HG03565 (cell line): ENCODE results near the gene CCR2.
"Not testable (repeated sequence)": the region's sequence is repeated elsewhere in the genome, so short reads cannot be mapped to it uniquely, and the experiment has no call there.

ENCODE experiments used
- ATAC-seq: cut with Tn5 transposase; IDR thresholded peaks from one replicate; pipeline ENCODE4 v1.9.1; 2021; ENCODE audit warnings: mild to moderate bottlenecking, moderate library complexity; ENCODE audit not compliant: unreplicated experiment

Gene CCR2

DNA sequence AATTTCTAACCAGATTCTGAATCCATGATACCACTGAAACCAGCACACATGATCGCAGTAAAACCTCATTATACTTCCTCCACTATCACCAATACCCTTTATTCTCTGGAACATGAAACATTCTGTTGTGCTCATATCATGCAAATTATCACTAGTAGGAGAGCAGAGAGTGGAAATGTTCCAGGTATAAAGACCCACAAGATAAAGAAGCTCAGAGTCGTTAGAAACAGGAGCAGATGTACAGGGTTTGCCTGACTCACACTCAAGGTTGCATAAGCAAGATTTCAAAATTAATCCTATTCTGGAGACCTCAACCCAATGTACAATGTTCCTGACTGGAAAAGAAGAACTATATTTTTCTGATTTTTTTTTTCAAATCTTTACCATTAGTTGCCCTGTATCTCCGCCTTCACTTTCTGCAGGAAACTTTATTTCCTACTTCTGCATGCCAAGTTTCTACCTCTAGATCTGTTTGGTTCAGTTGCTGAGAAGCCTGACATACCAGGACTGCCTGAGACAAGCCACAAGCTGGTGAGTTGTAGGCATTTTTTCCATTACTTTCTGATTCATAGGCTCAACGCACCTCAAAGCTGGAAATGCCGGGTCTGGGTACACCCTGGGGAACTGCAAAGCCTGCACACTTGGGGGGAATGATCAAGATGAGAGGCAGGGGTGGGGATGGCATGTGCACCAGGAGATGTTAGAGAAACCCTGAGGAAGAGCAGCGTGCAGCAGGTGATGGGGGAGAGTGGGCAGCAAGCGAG is at the start of gene CCR2:
Gene CCR2, plus strand, starts transcription at position 465 of the 764 bp plus-strand sequence. CDS start 3,417 bp downstream, outside the sequence.
- no peak for ATAC-seq

DNA sequence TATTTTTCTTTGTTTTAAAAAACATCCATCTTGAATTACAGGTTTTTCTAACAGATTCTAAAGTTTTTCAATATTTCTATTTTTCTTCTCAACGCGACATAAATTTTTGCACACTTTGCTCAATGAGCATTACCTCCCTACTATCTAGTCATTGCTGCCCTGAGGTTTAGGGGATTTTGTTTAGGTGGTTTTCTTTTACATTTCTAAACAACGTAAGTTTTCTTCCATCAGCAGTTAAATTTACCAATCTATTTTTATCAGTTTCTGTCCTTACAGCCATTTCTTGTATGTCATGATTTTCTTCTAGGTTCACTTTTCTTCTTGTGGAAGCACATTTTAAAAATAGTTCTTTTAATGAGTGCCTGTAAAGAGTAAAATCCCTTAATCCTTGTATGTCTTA is 49.2 kb upstream of the CCR2 start:
- ATAC-seq: no peak

- ATAC-seq: no peak
Measured at GRCh38 chr3:46312991-46313390, 40.9 kb upstream of the CCR2 start.

- ATAC-seq: no peak
Measured at GRCh38 chr3:46314517-46314916, 39.4 kb upstream of the CCR2 start.

GRCh38 chr3:46316206-46316605 is 37.7 kb upstream of the CCR2 start:
- ATAC-seq: no peak

DNA sequence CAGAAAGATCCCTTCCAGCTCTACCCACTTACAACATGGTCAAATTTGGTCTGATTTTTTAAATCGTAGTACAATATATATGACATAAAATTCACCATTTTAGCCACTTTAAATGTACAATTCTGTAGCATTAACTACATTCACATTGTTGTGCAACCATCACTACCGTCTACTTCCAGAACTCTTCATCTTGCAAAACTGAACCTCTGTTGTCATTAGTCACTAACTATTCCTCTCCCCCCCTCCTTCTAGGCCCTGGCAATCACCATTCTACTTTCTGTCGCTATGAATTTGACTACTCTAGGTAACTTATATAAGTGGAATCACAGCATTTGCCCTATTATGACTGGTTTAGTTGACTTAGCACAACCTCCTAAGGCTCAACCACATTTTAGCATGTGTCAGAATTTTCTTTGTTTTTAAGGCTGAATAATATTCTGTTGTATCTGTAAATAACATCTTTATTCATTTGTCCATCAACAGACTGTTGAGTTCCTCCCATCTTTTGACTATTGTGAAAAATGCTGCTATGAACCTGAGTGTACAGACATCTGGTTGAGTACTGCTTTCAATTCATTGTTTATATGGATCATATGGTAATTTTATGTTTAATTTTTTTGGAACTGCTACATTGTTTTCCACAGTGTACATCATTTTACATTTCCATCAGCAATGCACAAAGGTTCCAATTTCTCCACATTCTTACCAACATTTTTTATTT is 35.5 kb upstream of the CCR2 start:
- ATAC-seq: no peak

DNA sequence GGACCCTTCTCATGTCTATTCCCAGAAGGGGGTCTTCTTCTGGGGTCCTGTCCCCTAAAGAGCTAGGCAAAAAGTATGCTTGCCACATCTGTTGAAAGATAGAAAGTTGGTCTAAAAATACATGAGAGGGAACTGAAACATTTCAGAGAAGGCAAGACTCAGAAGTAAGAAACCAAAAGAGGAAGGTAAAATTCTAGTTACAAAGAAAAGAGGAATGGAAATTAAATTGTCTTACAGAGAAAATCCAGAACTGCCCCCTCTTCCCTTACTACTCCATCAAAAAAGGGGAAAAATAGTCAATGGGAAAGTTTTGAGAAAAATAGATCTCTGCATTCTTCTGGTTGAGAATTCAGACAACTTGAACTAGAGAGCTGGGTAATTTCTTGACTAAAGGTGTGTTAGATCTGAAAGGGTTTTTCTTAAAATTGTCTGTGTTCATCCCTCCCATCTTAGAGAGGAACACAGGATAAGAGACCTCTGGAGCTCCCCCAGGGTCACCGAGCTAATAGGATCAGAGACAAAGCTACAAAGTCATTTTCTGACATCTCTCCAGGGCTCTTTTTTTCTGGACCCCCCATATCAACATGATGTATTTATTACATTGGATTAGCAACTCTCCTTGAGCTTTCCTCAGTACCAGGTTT is 32.3 kb upstream of the CCR2 start:
- ATAC-seq: no peak

GRCh38 chr3:46324036-46324435 is 29.9 kb upstream of the CCR2 start:
- ATAC-seq: no peak

DNA sequence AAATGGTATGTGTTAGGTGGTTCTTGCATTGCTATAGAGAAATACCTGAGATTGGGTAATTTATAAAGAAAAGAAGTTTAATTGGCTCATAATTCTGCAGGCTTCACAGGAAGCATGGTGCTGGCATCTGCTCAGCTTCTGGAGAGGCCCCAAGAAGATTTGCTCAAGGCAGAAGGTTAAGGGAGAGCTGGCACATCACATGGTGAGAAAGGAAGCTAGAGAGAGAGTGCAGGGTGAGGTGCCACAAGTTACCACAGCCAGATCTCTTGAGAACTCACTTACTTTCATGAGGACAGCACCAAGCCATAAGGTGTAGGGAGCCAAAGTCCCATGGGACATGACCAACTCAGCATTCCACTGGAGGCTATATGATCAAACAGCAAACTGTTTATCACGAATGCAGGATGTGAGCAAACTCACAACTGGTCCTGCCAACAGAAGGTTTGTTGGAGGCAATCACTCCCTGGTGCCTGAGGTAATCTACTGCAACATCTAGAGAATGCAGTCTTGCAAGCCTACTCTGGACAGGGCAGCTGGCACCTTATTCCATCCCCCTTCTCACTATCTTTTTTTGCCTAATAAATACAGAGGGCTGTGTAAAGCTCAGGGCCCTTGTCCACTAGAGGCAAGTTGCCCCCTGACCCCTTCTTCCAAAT is 28.1 kb upstream of the CCR2 start:
- ATAC-seq: no peak

GRCh38 chr3:46330676-46331075 is 23.2 kb upstream of the CCR2 start:
- ATAC-seq: not testable (repeated sequence)

- no peak for ATAC-seq
Measured at GRCh38 chr3:46334741-46335478, 19.0 kb upstream of the CCR2 start.

- no peak for ATAC-seq
Measured at GRCh38 chr3:46335541-46335940, 18.4 kb upstream of the CCR2 start.

- no peak for ATAC-seq
Measured at GRCh38 chr3:46337911-46338310, 16.0 kb upstream of the CCR2 start.

DNA sequence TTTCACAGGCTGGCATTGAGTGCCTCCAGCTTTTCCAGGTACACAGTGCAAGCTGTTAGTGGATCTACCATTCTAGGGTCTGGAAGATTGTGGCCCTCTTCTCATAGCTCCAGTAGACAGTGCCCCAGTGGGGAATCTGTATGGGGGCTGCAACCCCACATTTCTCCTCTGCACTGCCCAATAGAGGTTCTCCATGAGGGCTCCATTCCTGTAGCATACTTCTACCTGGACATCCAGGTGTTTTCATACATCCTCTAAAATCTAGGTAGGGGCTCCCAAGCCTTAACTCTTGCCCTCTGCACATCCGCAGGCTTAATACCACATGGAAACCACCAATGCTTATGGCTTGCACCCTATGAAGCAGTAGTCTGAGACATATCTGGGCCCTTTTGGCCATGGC is 15.1 kb upstream of the CCR2 start:
- no peak for ATAC-seq

- ATAC-seq: no peak
Measured at GRCh38 chr3:46344476-46344875, 9.4 kb upstream of the CCR2 start.

- no peak for ATAC-seq
Measured at GRCh38 chr3:46348823-46349482, 5.0 kb upstream of the CCR2 start.

DNA sequence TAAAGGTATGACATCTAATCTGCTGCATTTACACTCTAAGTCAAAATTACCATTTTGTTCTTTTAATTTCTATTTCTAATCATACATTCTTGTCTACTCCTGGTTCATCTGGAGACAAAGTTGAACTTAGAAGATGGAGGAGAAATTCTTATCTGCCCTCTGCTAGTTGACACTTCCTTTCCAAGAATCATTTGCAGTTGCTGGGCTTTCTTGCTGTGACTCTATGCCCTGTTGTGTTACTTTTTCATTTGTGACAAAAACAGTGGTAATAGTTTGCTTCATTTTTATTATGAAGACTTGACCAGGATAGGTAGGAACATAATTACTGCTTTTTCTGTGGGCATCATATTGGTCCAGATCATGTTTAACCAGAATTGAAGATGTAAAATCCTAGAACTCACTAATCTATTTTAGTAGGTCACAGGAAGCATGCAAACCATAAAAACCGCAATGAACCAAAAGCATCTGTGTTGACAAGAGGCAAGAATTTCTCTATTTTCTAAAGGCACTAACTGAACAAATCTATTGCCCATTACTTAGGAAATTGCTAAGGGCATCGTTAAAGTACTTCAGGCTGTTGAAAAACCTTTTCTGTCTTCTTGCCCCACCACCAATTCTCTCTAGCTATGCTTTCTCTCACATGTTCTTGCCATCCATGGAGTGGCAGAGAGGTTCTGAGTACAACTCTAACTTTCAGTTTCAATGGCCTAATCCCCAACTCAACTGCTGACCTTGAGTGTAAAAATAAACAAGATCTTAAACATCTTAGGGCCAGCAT is 4.2 kb upstream of the CCR2 start:
- ATAC-seq: no peak

DNA sequence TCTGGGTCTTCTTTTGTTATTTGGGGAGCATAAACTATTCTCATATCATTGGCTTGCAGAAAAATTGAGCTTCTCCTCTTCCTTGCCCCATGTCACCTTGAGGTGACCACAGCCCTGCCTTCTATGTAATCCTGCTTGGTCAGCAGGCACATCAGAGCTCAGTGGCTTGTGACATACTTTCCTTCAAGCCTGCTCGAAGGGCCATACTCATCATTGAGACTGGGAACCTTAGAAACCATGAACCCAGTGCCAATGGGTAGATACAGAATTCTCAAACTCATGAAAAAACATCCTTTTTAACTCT is 3.7 kb upstream of the CCR2 start:
- no peak for ATAC-seq

GRCh38 chr3:46351646-46352045 is 2.3 kb upstream of the CCR2 start:
- no peak for ATAC-seq

GRCh38 chr3:46353090-46353489 is 821 bp upstream of the CCR2 start:
- ATAC-seq: no peak
